T-cell (primary cell): ENCODE data around the gene PKNOX1. TPM values are rescaled to one million over a fixed set of nuclear protein-coding genes. Genes with fewer than 3 reads are reported as not detected.
"Not testable (repeated sequence)": the region's sequence is repeated elsewhere in the genome, so short reads cannot be mapped to it uniquely, and the experiment has no call there.

Experiments
- ATAC-seq, 4 experiments: fragments of 200-7000 bp in 3 of 4; fragments of 150-1000 bp in 1 of 4; cut with Tn5 transposase; replicated peaks in 1 of 4; 1 replicate in 3 of 4; 2 replicates in 1 of 4; pipeline ENCODE4 v1.10.0; 2021; ENCODE audit warnings: moderate library complexity in 3 of 4, mild to moderate bottlenecking in 2 of 4, moderate number of reproducible peaks in 1 of 4
- CTCF ChIA-PET, 2 donors: fragments of 300-600 bp; sonication (Branson Sonifier 250); formaldehyde crosslinking; loops; one replicate each; lab custom pipeline; 2022; ENCODE audit warnings: antibody characterized with exemption in 2 of 2; lab: Charles Lee
- POLR2A ChIA-PET, 2 donors: fragments of 300-600 bp; sonication (Branson Sonifier 250); formaldehyde crosslinking; loops; one replicate each; lab custom pipeline; 2022; ENCODE audit warnings: antibody characterized with exemption in 2 of 2; lab: Charles Lee
- DNase-seq, 35 experiments: peaks; one replicate each; pipeline versions ENCODE4 v3.0.0 to v3.0.0-alpha.2; 2013 to 2023
- H3K27ac ChIP-seq: one replicate; pipeline ENCODE4 v1.5.1; 2013; ENCODE audit warnings: low read length
- H3K27me3 ChIP-seq, 2 experiments: replicated peaks in 1 of 2; 1 replicate in 1 of 2; 2 replicates in 1 of 2; pipeline versions ENCODE4 v1.6.1 to v1.7.0; 2013; ENCODE audit warnings: low read length in 1 of 2, mixed read lengths in 1 of 2; ENCODE audit not compliant: control insufficient read depth in 2 of 2, insufficient read depth in 2 of 2; ENCODE audit errors: extremely low read depth in 1 of 2
- H3K36me3 ChIP-seq, 2 donors: 1 replicate in 1 of 2; 2 replicates in 1 of 2; pipeline versions ENCODE4 v1.6.1 to v1.7.0; 2013; ENCODE audit warnings: low read length in 1 of 2; ENCODE audit not compliant: control insufficient read depth in 2 of 2, insufficient read depth in 1 of 2; ENCODE audit errors: extremely low read depth in 1 of 2
- H3K4me1 ChIP-seq, 2 experiments: 1 replicate in 1 of 2; 2 replicates in 1 of 2; pipeline versions ENCODE4 v1.6.1 to v1.7.0; 2013; ENCODE audit warnings: low read length in 2 of 2, mixed read lengths in 1 of 2; ENCODE audit not compliant: insufficient read depth in 2 of 2, control insufficient read depth in 1 of 2; ENCODE audit errors: extremely low read depth in 1 of 2
- H3K4me3 ChIP-seq, 2 donors: 1 replicate in 1 of 2; 2 replicates in 1 of 2; pipeline versions ENCODE4 v1.5.1 to v1.7.0; 2013; ENCODE audit warnings: mild to moderate bottlenecking in 2 of 2, low read length in 1 of 2, moderate library complexity in 1 of 2; ENCODE audit not compliant: control insufficient read depth in 1 of 2; ENCODE audit errors: extremely low read depth in 1 of 2
- H3K9me3 ChIP-seq: 2 replicates; pipeline ENCODE4 v1.7.0; 2013
- H3K27ac Mint-ChIP-seq, 2 donors: one replicate each; pipeline ENCODE4 v1.8.0; 2020 to 2021; ENCODE audit warnings: mild to moderate bottlenecking in 2 of 2, mixed read lengths in 2 of 2
- H3K27me3 Mint-ChIP-seq, 2 donors: one replicate each; pipeline ENCODE4 v1.8.0; 2021 to 2022; ENCODE audit warnings: mixed read lengths in 2 of 2
- H3K36me3 Mint-ChIP-seq: one replicate; pipeline ENCODE4 v1.8.0; 2021; ENCODE audit warnings: mixed read lengths
- H3K4me1 Mint-ChIP-seq, 3 donors: one replicate each; pipeline ENCODE4 v1.8.0; 2020 to 2022; ENCODE audit warnings: mixed read lengths in 3 of 3, mild to moderate bottlenecking in 1 of 3
- H3K4me3 Mint-ChIP-seq, 3 donors: one replicate each; pipeline ENCODE4 v1.8.0; 2020 to 2022; ENCODE audit warnings: mild to moderate bottlenecking in 3 of 3, mixed read lengths in 3 of 3, moderate library complexity in 3 of 3
- H3K9me3 Mint-ChIP-seq, 3 donors: one replicate each; pipeline ENCODE4 v1.8.0; 2020 to 2022; ENCODE audit warnings: mixed read lengths in 3 of 3
- WGBS: methylation state at CpG from one replicate; pipeline ENCODE4 v1.1.5; 2013; ENCODE audit warnings: missing lambda C conversion rate; ENCODE audit not compliant: insufficient coverage; 5-methylcytosine and 5-hydroxymethylcytosine counted together
- total RNA-seq, 35 experiments: library from RNA in 6 of 35; stranded (reverse) in 6 of 35; fragments of 120-200 nt in 1 of 35; gene quantifications; one replicate each; pipeline versions ENCODE4 v1.2.1 to v1.2.4 and lab custom pipeline; 2013 to 2026

The PKNOX1 gene
- total RNA-seq, 5 donors from 2014 or later (not counting 1 experiment from before 2014, with no cell fraction given), result 14.4 to 21.7 (median 18.6) TPM

- ChIA-PET CTCF (interaction anchor here in 1 of 2 donors (0.6 kb wide), 1 partner anchor 708 kb away, joined by 3 read pairs; no protein-coding TSS in a partner anchor), POLR2A (no interaction called here)
- Histone ChIP-seq H3K4me3 (no peak overlapping the region), H3K27me3 (no peaks in the 10 kb centered on the region), H3K27ac (no peak overlapping the region), H3K36me3 (no peaks in the 10 kb centered on the region), H3K4me1 (no peaks in the 10 kb centered on the region), H3K9me3 (no peaks in the 10 kb centered on the region)
- Mint-ChIP-seq H3K27me3 (no peaks in the 10 kb centered on the region), H3K4me3 (no peak overlapping the region), H3K9me3 (no peaks in the 10 kb centered on the region), H3K4me1 (peaks cover 0 to 2% (median 0%) of the 10 kb centered on the region in 3 donors), H3K27ac (no peak overlapping the region), H3K36me3 (no peaks in the 10 kb centered on the region)
- ATAC-seq (no peak), DNase-seq (no peak)
- 95% methylated on average over 11 of the region's 21 CpGs for whole genome bisulfite sequencing
Measured at GRCh38 chr21:42937960-42938605, 36.3 kb upstream of the PKNOX1 start.

GRCh38 chr21:42938606-42938995 is 35.8 kb upstream of the PKNOX1 start:
- H3K27ac ChIP-seq, H3K4me1 Mint-ChIP-seq, H3K27me3 ChIP-seq, H3K9me3 ChIP-seq, H3K4me3 Mint-ChIP-seq, H3K36me3 Mint-ChIP-seq, DNase-seq, ATAC-seq, H3K9me3 Mint-ChIP-seq, POLR2A ChIA-PET, H3K4me3 ChIP-seq, H3K27ac Mint-ChIP-seq, H3K36me3 ChIP-seq, CTCF ChIA-PET, H3K4me1 ChIP-seq, H3K27me3 Mint-ChIP-seq: not testable (repeated sequence)
- WGBS, result 83% methylated on average over 1 of the region's 6 CpGs

- Histone ChIP-seq H3K27me3 (no peaks in the 10 kb centered on the region), H3K4me3 (no peak overlapping the region), H3K36me3 (no peaks in the 10 kb centered on the region), H3K4me1 (no peaks in the 10 kb centered on the region), H3K27ac (no peak overlapping the region), H3K9me3 (no peaks in the 10 kb centered on the region)
- H3K27me3 Mint-ChIP-seq, result no peaks in the 10 kb centered on the region
- DNase-seq (no peak), ATAC-seq (no peak)
- peaks cover 0 to 2% (median 0%) of the 10 kb centered on the region in 3 donors for H3K4me1 Mint-ChIP-seq
- no peak overlapping the region for H3K27ac Mint-ChIP-seq
- 90% methylated on average over 9 of the region's 16 CpGs for WGBS
- H3K4me3 Mint-ChIP-seq, result no peak overlapping the region
- POLR2A ChIA-PET, result no interaction called here
- CTCF ChIA-PET, result no interaction called here
- H3K9me3 Mint-ChIP-seq, result no peaks in the 10 kb centered on the region
- H3K36me3 Mint-ChIP-seq, result no peaks in the 10 kb centered on the region
Measured at GRCh38 chr21:42939582-42940413, 34.6 kb upstream of the PKNOX1 start.

GRCh38 chr21:42941696-42942085 is 32.7 kb upstream of the PKNOX1 start:
- CTCF ChIA-PET, result no interaction called here
- H3K4me3 ChIP-seq, result no peak overlapping the region
- H3K27me3 Mint-ChIP-seq, result no peaks in the 10 kb centered on the region
- H3K9me3 ChIP-seq, result no peaks in the 10 kb centered on the region
- no peaks in the 10 kb centered on the region for H3K9me3 Mint-ChIP-seq
- no peaks in the 10 kb centered on the region for H3K36me3 Mint-ChIP-seq
- H3K4me1 Mint-ChIP-seq, result peaks cover 0 to 2% (median 0%) of the 10 kb centered on the region in 3 donors
- H3K36me3 ChIP-seq, result no peaks in the 10 kb centered on the region
- no peak overlapping the region for H3K27ac Mint-ChIP-seq
- ATAC-seq, result no peak
- H3K27ac ChIP-seq, result no peak overlapping the region
- POLR2A ChIA-PET, result no interaction called here
- WGBS, result 100% methylated on average over 1 of the region's 6 CpGs
- H3K4me1 ChIP-seq, result no peaks in the 10 kb centered on the region
- no peak for DNase-seq
- no peaks in the 10 kb centered on the region for H3K27me3 ChIP-seq
- no peak overlapping the region for H3K4me3 Mint-ChIP-seq

GRCh38 chr21:42942244-42942643 is 32.1 kb upstream of the PKNOX1 start:
- Mint-ChIP-seq H3K4me3 (no peak overlapping the region), H3K27me3 (no peaks in the 10 kb centered on the region), H3K4me1 (no peaks in the 10 kb centered on the region), H3K27ac (no peak overlapping the region), H3K9me3 (no peaks in the 10 kb centered on the region), H3K36me3 (no peaks in the 10 kb centered on the region)
- ChIA-PET POLR2A (no interaction called here), CTCF (no interaction called here)
- WGBS, result 60% methylated on average over 6 of the region's 6 CpGs
- Histone ChIP-seq H3K4me1 (no peaks in the 10 kb centered on the region), H3K27ac (no peak overlapping the region), H3K36me3 (no peaks in the 10 kb centered on the region), H3K27me3 (no peaks in the 10 kb centered on the region), H3K9me3 (no peaks in the 10 kb centered on the region), H3K4me3 (no peak overlapping the region)
- DNase-seq, result no peak
- no peak for ATAC-seq

- H3K27me3 ChIP-seq, CTCF ChIA-PET, H3K4me1 Mint-ChIP-seq, H3K27me3 Mint-ChIP-seq, POLR2A ChIA-PET, H3K36me3 ChIP-seq, ATAC-seq, H3K4me3 ChIP-seq, DNase-seq, H3K9me3 Mint-ChIP-seq, H3K27ac ChIP-seq, H3K36me3 Mint-ChIP-seq, H3K9me3 ChIP-seq, H3K4me1 ChIP-seq: not testable (repeated sequence)
- Mint-ChIP-seq H3K4me3 (peak overlapping the region in 1 of 3 donors; percentile 55), H3K27ac (peak overlapping the region in 1 of 2 donors; percentile 83)
- WGBS, result 66% methylated on average over 8 of the region's 13 CpGs
Measured at GRCh38 chr21:42949094-42949755, 25.1 kb upstream of the PKNOX1 start.
